Mesenteric fat pad (tissue), 1 donor: Measurements from ENCODE around the gene KIF3B. TPM values are rescaled to one million over a fixed set of nuclear protein-coding genes. Genes with fewer than 3 reads are reported as not detected.
"Not testable (repeated sequence)": the region's sequence is repeated elsewhere in the genome, so short reads cannot be mapped to it uniquely, and the experiment has no call there.

Experiments used
- DNase-seq: peaks from one replicate; pipeline ENCODE4 v3.0.0-alpha.2; 2020; ENCODE audit warnings: low spot score
- total RNA-seq: library from RNA; stranded (reverse); fragmentation: NEBNext Ultra II Directional; extraction: Animal tissue kit (Norgen Biotek cat#: 25700); gene quantifications from one replicate; pipeline ENCODE4 v1.2.1, GENCODE V29; 2021
- donor health status: DM: yes; HTN: yes; CAD: no.

The KIF3B gene
- total RNA-seq, 1 donor from 2014 or later: 28.1 TPM

GRCh38 chr20:32382102-32382950 is 104.9 kb downstream of the KIF3B start:
- DNase-seq: no peak

- DNase-seq: not testable (repeated sequence)
Measured at GRCh38 chr20:32383441-32383840, 106.0 kb downstream of the KIF3B start.

Other genes with a start within 250 kb of the KIF3B start
- gene HCK, start 225.4 kb upstream of the KIF3B start, total RNA-seq: 35.1 TPM
- 40.6 TPM for gene TM9SF4, start 167.9 kb upstream of the KIF3B start, total RNA-seq
- 8.3 TPM for gene PLAGL2, start 69.9 kb upstream of the KIF3B start, total RNA-seq
- 40.9 TPM for gene POFUT1, start 69.8 kb upstream of the KIF3B start, total RNA-seq
- gene ASXL1, start 80.7 kb downstream of the KIF3B start, total RNA-seq: 75.3 TPM